Measurements from ENCODE around the gene WFDC1.

WFDC1 gene

GRCh38 chr16:84291226-84291625 lies 3.5 kb upstream of the WFDC1 start:
- TF ChIP-seq, protein P1, sequence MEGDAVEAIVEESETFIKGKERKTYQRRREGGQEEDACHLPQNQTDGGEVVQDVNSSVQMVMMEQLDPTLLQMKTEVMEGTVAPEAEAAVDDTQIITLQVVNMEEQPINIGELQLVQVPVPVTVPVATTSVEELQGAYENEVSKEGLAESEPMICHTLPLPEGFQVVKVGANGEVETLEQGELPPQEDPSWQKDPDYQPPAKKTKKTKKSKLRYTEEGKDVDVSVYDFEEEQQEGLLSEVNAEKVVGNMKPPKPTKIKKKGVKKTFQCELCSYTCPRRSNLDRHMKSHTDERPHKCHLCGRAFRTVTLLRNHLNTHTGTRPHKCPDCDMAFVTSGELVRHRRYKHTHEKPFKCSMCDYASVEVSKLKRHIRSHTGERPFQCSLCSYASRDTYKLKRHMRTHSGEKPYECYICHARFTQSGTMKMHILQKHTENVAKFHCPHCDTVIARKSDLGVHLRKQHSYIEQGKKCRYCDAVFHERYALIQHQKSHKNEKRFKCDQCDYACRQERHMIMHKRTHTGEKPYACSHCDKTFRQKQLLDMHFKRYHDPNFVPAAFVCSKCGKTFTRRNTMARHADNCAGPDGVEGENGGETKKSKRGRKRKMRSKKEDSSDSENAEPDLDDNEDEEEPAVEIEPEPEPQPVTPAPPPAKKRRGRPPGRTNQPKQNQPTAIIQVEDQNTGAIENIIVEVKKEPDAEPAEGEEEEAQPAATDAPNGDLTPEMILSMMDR (conservative IDR thresholded peaks at IDR 0.05; ENCODE audit: low read length) = no peak
- TF ChIP-seq EZH2phosphoT487 (IDR thresholded peaks at IDR 0.05; ENCODE audit: borderline replicate concordance) = no peak
- Histone ChIP-seq H3K27me3 (ENCODE audit: insufficient read depth, low read length, poor library complexity, severe bottlenecking) (no peaks in the 10 kb centered on the region), H4K20me1 (ENCODE audit: insufficient read depth, low read length, poor library complexity, severe bottlenecking) (no peaks in the 10 kb centered on the region), H3K9ac (ENCODE audit: low read depth, low read length, poor library complexity, severe bottlenecking) (no peak overlapping the region), H2AFZ (ENCODE audit: low read length) (no peak overlapping the region), H3K9me3 (ENCODE audit: insufficient read depth, low read depth, low read length) (no peaks in the 10 kb centered on the region), H3K79me2 (ENCODE audit: insufficient read depth, low read length) (no peaks in the 10 kb centered on the region), H3K4me2 (ENCODE audit: low read depth, low read length, poor library complexity, severe bottlenecking) (no peak overlapping the region), H3F3A (ENCODE audit: low read depth) (no peaks in the 10 kb centered on the region), H3K36me3 (ENCODE audit: insufficient read depth, low read length) (no peaks in the 10 kb centered on the region), H3K4me1 (ENCODE audit: insufficient read depth, low read length, poor library complexity, severe bottlenecking) (peaks cover 22% of the 10 kb centered on the region), H3K9me2 (replicated peaks; ENCODE audit: low read depth, low read length) (no peaks in the 10 kb centered on the region), H3K4me3 (ENCODE audit: low read length, poor library complexity, severe bottlenecking) (no peak overlapping the region)

DNA sequence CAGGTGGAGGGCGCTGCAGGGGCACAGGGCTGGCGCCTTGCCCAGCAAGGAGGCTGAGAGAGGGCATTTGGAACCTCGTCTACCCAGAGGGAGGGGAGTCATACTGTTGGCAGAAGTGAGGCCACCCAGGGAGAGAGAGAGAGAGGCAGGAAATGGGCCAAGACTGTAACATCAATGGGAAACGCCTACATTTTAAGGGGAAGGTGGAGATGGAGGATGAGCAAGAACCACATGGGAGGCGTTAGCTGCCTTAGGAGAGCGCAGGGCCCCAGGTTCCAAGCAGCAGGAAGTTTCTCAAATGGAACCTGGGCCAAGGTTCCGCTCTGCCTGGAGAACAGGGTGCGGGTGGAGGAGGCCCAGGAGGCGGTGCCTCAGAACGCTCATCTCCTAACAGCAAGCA lies 2.7 kb upstream of the WFDC1 start:
- Histone ChIP-seq H3K9me3 (ENCODE audit: insufficient read depth, low read depth, low read length) (no peaks in the 10 kb centered on the region), H3F3A (ENCODE audit: low read depth) (no peaks in the 10 kb centered on the region), H3K9me2 (replicated peaks; ENCODE audit: low read depth, low read length) (no peaks in the 10 kb centered on the region), H3K4me2 (ENCODE audit: low read depth, low read length, poor library complexity, severe bottlenecking) (no peak overlapping the region), H4K20me1 (ENCODE audit: insufficient read depth, low read length, poor library complexity, severe bottlenecking) (no peaks in the 10 kb centered on the region), H3K79me2 (ENCODE audit: insufficient read depth, low read length) (no peaks in the 10 kb centered on the region), H3K4me3 (ENCODE audit: low read length, poor library complexity, severe bottlenecking) (no peak overlapping the region), H2AFZ (ENCODE audit: low read length) (peak overlapping the region; percentile 72), H3K36me3 (ENCODE audit: insufficient read depth, low read length) (no peaks in the 10 kb centered on the region), H3K9ac (ENCODE audit: low read depth, low read length, poor library complexity, severe bottlenecking) (no peak overlapping the region), H3K4me1 (ENCODE audit: insufficient read depth, low read length, poor library complexity, severe bottlenecking) (peaks cover 22% of the 10 kb centered on the region), H3K27me3 (ENCODE audit: insufficient read depth, low read length, poor library complexity, severe bottlenecking) (no peaks in the 10 kb centered on the region)
- TF ChIP-seq EZH2phosphoT487 (IDR thresholded peaks at IDR 0.05; ENCODE audit: borderline replicate concordance) = no peak
- TF ChIP-seq, protein P1 (conservative IDR thresholded peaks at IDR 0.05; ENCODE audit: low read length) = no peak

- H3K27me3 ChIP-seq (ENCODE audit: insufficient read depth, low read length, poor library complexity, severe bottlenecking) = no peaks in the 10 kb centered on the region
- TF ChIP-seq, protein P1 (conservative IDR thresholded peaks at IDR 0.05; ENCODE audit: low read length) = no peak
- TF ChIP-seq EZH2phosphoT487 (IDR thresholded peaks at IDR 0.05; ENCODE audit: borderline replicate concordance) = no peak
- no peaks in the 10 kb centered on the region for H3K9me2 ChIP-seq (replicated peaks; ENCODE audit: low read depth, low read length)
- no peaks in the 10 kb centered on the region for H3K36me3 ChIP-seq (ENCODE audit: insufficient read depth, low read length)
- no peak overlapping the region for H2AFZ ChIP-seq (ENCODE audit: low read length)
- peaks cover 22% of the 10 kb centered on the region for H3K4me1 ChIP-seq (ENCODE audit: insufficient read depth, low read length, poor library complexity, severe bottlenecking)
- H3K4me2 ChIP-seq (ENCODE audit: low read depth, low read length, poor library complexity, severe bottlenecking) = no peak overlapping the region
- no peaks in the 10 kb centered on the region for H3K9me3 ChIP-seq (ENCODE audit: insufficient read depth, low read depth, low read length)
- no peak overlapping the region for H3K9ac ChIP-seq (ENCODE audit: low read depth, low read length, poor library complexity, severe bottlenecking)
- no peaks in the 10 kb centered on the region for H4K20me1 ChIP-seq (ENCODE audit: insufficient read depth, low read length, poor library complexity, severe bottlenecking)
- H3K79me2 ChIP-seq (ENCODE audit: insufficient read depth, low read length) = no peaks in the 10 kb centered on the region
- no peaks in the 10 kb centered on the region for H3F3A ChIP-seq (ENCODE audit: low read depth)
- H3K4me3 ChIP-seq (ENCODE audit: low read length, poor library complexity, severe bottlenecking) = no peak overlapping the region
These were observed 1.3 kb upstream of the WFDC1 start for GRCh38 chr16:84293406-84293805.
